A673 (cell line): Measurements from ENCODE around the gene YWHAQ.

Experiments
- CTCF ChIP-seq: fragments of 300-800, 200-600 bp; sonication (generic); conservative IDR thresholded peaks from 2 replicates; pipeline ENCODE4 v1.5.1; 2017; ENCODE audit warnings: low read depth, mild to moderate bottlenecking, antibody characterized with exemption, low read length, moderate library complexity, mixed read lengths
- EZH2 ChIP-seq: fragments of 200-600 bp; sonication (generic); IDR thresholded peaks from 2 replicates; pipeline ENCODE4 v1.6.1; 2017; ENCODE audit warnings: borderline replicate concordance, low read depth, mild to moderate bottlenecking, mixed read lengths, antibody characterized with exemption, low read length; ENCODE audit not compliant: poor library complexity, severe bottlenecking

DNA sequence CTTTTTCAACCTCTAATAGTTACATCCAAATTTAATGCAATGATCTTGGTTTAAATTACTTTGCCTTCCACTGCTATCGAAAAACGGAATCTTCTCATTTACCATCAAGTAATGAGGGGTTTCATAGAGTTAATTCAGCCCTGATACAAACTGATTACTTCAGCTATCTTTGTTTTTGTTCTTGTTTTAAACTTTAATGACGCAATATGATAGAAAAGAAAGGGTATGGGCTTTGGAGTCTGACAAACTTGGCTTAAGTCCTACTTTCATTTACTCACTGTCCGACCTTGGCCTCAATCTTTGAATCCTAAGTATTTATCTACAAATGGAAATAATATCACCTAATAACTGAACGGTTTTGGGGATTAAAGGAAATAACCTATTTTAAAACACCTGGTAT, 91.3 kb downstream of the YWHAQ start:
- TF ChIP-seq CTCF (no peak), EZH2 (no peak)
